ENCODE results near the gene SPNS2.
"Not testable (repeated sequence)": the region's sequence is repeated elsewhere in the genome, so short reads cannot be mapped to it uniquely, and the experiment has no call there.

The SPNS2 gene

GRCh38 chr17:4573669-4574068 is 75.0 kb downstream of the SPNS2 start:
- no peak for DNase-seq

GRCh38 chr17:4574448-4575045 is 75.9 kb downstream of the SPNS2 start:
- DNase-seq: no peak

GRCh38 chr17:4576161-4576558 is 77.5 kb downstream of the SPNS2 start:
- DNase-seq: no peak

DNA sequence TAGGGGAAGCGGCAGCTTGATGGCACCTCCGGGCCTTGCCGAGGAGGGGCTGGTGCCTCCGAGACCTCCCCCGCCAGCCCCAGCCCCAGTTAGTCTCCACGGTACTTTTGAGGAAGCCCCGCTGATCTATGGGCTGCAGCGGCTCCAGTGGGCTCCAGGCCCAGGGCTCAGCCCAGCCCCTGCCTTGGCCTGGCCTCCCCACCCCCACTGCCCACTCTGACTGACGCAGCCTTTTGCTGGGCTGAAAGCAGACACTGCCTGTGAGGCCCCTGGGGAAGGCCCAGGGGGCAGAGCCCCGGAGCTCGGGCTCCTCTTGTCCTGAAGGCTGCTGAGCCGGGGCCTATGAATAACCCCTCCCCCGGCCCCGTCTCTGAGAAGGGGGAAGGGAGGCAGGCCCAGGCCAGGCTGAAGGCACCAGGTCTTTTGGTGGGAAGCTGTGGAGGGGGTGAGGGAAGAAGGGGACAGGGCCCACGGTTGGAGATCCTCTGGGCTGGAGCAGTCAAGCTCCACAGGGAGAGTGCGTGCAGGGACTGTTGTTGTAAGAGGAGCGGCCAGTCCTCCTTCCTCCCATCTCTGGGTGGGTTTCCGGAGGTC is 78.1 kb downstream of the SPNS2 start:
- DNase-seq: no peak

DNA sequence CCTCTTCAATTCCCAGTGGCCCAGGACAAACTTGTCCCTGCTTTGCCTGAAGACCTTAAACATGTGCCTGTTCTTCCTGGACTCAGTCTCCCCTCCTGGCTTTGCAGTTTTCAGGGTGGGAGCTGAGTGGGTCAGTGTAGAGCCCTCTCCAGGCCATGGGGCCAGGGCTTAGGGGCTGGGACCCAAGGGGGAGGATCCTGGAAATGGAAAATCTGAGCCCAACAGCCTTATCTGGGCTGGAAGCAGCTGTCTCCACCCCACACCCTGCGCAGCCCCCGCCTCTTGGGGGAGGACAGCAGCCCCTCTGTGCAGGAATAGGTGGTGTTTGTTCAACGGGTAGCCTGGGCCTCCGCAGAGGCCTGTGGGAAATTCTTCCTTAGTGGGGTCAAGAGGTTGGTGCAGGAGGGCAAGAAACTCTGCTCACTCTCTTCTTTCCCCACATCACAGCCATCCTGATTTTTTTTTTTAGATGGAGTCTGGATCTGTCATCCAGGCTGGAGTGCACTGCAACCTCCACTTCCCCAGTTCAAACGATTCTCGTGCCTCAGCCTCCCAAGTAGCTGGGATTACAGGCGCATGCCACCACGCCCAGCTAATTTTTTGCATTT is 78.8 kb downstream of the SPNS2 start:
- DNase-seq: no peak

DNA sequence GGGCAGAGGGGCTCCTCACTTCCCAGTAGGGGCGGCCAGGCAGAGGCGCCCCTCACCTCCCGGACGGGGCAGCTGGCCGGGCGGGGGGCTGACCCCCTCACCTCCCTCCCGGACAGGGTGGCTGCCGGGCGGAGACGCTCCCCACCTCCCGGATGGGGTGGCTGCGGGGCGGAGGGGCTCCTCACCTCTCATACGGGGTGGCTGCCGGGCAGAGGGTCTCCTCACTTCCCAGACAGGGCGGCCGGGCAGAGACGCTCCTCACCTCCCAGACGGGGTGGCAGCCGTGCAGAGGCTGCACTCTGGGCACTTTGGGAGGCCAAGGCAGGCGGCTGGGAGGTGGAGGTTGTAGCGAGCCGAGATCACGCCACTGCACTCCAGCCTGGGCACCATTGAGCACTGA is 79.7 kb downstream of the SPNS2 start:
- DNase-seq: not testable (repeated sequence)

GRCh38 chr17:4579678-4580077 is 81.0 kb downstream of the SPNS2 start:
- no peak for DNase-seq

DNA sequence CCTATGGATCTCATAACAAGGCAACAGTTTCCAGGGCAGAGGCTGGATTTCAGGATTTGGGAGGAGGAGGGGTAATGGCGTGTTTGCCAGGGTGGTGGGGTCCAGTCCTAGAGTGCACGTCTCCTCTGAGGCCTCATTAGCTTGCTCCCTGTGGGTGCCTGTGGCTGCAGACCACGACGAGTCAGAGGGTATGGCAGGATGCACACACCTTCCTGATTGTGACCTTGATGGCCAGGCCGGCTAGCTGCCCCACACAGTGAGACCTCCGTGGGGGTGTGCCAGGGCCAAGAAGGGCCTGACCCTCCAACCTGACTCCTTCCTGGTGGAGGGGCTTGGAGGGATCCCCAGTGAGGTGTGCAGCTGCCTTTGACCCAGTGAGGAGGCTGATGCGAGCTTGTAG is 81.6 kb downstream of the SPNS2 start:
- no peak for DNase-seq

DNA sequence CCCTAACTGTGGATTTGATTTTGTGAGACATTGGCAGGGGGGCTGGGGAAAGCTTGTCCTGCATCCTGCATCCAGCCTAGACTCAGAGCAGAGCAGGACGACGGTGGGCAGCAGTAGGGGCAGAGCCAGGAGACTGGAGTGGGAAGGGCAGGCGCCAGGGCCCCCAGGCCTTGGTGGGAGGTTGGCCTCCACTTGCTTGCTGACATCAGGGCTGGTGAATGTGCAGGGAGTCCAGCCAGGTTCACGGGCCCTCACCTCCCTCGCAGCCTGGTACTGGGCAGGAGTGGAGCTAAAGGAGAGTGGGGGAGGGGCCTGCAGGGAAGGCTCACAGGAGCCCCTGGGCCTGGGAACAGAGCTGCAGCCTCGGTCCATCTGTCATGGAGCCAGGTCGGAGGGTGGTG is 83.4 kb downstream of the SPNS2 start:
- no peak for DNase-seq

GRCh38 chr17:4582691-4583090 is 84.0 kb downstream of the SPNS2 start:
- DNase-seq: no peak

DNA sequence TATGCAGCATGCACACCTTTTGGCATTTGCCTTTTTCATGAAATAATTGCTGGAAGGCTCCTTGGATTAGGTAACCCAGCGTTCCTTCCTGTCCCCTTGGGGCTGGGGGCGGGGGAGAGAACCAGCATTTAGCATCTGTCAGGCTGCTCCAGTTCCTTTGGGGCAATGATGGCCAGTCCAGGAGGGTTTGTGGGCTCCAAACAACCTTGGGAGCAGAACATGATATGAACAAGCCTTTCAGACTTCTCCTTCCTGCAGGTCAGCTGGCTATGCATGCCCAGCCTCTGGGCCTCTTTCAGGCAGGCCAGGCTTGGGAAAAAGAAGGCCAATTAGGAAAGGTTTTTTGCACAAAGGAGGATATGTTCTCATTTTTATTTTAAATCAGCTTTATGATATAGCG is 84.5 kb downstream of the SPNS2 start:
- no peak for DNase-seq

DNA sequence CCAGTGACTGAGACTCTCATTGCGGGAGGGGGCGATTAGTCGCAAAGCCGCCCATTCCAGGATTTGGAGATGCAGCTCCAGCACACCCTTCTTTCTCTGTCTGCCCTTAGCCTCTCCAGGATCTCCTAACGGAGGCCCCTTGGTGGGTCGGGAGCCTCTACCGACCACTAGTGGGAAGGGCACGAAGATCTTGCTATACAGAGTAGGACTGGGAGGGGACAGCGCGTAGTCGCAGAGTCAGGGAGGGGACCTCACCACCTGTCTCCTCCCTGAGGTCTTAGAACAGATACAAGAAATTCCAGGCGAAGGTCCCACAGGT is 85.1 kb downstream of the SPNS2 start:
- DNase-seq: no peak

DNA sequence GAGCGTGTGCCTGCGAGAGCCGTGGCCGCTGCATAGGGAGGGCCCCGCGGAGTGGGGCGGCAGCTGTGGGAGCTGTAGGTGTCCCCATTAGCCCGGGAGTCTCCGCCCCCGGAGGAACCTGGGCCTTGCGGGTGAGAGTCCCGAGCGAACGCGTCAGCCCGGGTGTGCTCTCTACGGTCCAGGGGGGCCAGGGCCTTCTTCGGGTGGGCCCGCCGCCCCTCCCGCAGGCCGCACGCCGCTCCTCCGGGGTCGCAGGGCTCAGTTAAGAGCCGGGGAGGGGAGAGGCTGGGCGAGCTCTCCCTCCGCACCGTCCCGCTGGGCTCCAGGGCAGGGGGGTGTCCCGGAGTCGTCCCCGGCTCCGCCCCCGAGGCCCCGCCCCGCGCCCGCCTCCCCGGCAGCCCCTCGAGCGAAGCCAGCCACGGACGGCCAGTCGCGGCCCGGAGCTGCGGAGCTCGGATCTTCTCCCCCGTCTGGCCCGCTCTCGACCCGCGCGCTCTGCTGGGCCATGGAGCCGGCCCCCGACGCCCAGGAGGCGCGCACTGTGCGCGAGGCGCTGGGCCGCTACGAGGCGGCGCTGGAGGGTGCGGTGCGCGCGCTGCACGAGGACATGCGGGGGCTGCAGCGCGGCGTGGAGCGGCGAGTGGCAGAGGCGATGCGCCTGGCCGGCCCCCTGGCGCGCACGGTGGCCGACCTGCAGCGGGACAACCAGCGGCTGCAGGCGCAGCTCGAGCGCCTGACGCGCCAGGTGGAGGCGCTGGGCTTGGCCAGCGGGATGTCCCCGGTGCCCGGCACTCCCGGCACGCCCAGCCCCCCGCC is 85.6 kb downstream of the SPNS2 start, which contains the start of gene SMTNL2:
TSS of gene SMTNL2 (plus strand) at position 429 of the 816 bp plus-strand sequence. CDS start at position 506, 77 bp downstream.
- DNase-seq: peak in 1 of 2 experiments; percentile 7

- DNase-seq: no peak
Observed at GRCh38 chr17:4584917-4585637, 86.4 kb downstream of the SPNS2 start.

GRCh38 chr17:4585638-4585994 is 86.9 kb downstream of the SPNS2 start:
- no peak for DNase-seq

DNA sequence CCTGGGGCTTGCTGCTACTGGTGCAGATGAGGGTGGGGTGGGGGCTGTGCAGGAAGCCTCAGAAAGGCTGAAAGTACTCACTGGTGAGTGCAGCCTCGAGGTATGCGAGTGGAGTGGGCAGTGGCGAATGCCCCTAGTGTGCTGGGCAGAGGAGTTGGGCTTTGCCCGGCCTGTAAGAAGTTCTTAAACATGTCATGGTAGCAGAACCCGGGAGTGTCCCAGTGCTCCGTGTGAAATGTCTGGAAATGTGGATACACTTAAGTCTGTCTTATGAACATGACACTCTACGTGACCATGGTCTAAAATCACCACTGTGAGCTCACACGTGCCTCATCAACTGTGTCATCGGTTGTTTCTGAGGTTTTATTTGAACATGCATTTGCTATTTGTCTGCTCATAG is 87.4 kb downstream of the SPNS2 start:
- no peak for DNase-seq

- DNase-seq: no peak
Observed at GRCh38 chr17:4587195-4587594, 88.5 kb downstream of the SPNS2 start.

DNA sequence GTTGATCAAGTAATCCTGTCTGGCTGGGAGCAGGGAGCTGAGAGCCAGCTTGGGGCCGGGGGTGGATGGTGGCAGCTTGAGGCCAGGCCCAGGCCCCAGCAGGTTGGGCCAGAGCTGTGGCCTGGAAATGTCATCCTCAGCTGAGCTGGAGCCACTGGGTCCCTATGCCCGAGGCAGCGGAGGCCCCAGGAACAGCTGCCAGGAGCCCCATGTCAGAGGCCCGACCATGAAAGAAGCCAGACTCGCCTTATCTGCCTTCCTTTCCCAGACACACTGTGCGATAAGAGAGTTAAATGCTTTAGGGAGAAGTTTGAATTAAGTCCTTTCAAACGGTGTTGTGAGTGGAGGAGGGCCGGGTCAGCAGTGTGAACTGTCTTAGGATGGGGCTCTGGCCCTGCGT is 89.1 kb downstream of the SPNS2 start:
- DNase-seq: no peak

DNA sequence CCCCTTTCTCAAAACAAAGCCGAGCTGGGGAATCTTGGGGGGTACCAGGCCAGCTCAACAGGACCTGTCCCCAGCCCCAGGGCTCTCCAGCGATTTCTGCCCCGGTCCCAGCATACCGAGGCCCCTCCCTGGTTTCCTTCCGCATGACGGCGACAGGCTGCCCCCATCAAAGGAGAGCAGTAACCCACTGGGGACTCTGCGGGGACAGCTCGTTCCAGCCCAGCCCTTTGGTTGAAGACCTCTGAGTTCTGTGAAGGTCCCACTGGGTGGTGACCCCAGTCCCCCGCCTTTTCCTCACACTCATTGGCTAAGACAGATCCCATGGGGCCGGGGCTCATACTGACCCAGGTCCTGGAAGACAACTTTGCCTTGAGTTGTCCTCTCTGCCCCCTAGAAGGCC is 89.7 kb downstream of the SPNS2 start:
- DNase-seq: no peak
